GM19240 (cell line): ENCODE data around the gene SLC52A1.
"Not testable (repeated sequence)": the region's sequence is repeated elsewhere in the genome, so short reads cannot be mapped to it uniquely, and the experiment has no call there.

ENCODE experiments used
- DNase-seq: peaks from one replicate; pipeline ENCODE4 v3.0.0; 2011; ENCODE audit warnings: low spot score; ENCODE audit not compliant: insufficient read length

SLC52A1 gene

GRCh38 chr17:5031365-5032082 is 3.7 kb downstream of the SLC52A1 start:
- peak; percentile 87 for DNase-seq

- DNase-seq: not testable (repeated sequence)
Measured at GRCh38 chr17:5030168-5030567, 5.1 kb downstream of the SLC52A1 start.

- no peak for DNase-seq
Measured at GRCh38 chr17:5027916-5028315, 7.3 kb downstream of the SLC52A1 start.

- DNase-seq: no peak
Measured at GRCh38 chr17:5027299-5027698, 7.9 kb downstream of the SLC52A1 start.

GRCh38 chr17:5024604-5025003 is 10.6 kb downstream of the SLC52A1 start:
- DNase-seq: no peak

GRCh38 chr17:5023588-5024147 is 11.6 kb downstream of the SLC52A1 start:
- DNase-seq: no peak

GRCh38 chr17:5022171-5022711 is 13.0 kb downstream of the SLC52A1 start:
- DNase-seq: no peak

GRCh38 chr17:5020502-5021023 is 14.7 kb downstream of the SLC52A1 start:
- no peak for DNase-seq

- DNase-seq: no peak
Measured at GRCh38 chr17:5019475-5019956, 15.7 kb downstream of the SLC52A1 start.

- DNase-seq: no peak
Measured at GRCh38 chr17:5014357-5014756, 20.9 kb downstream of the SLC52A1 start.

- no peak for DNase-seq
Measured at GRCh38 chr17:5011928-5012327, 23.3 kb downstream of the SLC52A1 start.

- no peak for DNase-seq
Measured at GRCh38 chr17:5003214-5003867, 31.9 kb downstream of the SLC52A1 start.

GRCh38 chr17:5002121-5002788 is 33.0 kb downstream of the SLC52A1 start:
- no peak for DNase-seq

GRCh38 chr17:5000237-5000639 is 35.0 kb downstream of the SLC52A1 start:
- DNase-seq: no peak

- DNase-seq: no peak
Measured at GRCh38 chr17:4999430-5000093, 35.7 kb downstream of the SLC52A1 start.

- DNase-seq: no peak
Measured at GRCh38 chr17:4998732-4999429, 36.3 kb downstream of the SLC52A1 start.

- DNase-seq: no peak
Measured at GRCh38 chr17:4998027-4998731, 37.0 kb downstream of the SLC52A1 start.

- DNase-seq: peak; percentile 87
Measured at GRCh38 chr17:4997302-4998026, 37.8 kb downstream of the SLC52A1 start, which contains the start of the genes INCA1 and KIF1C. Gene INCA1 (minus strand): TSS chr17:4997522. CDS start chr17:4994437, 3,085 bp downstream. Gene KIF1C (plus strand): TSS chr17:4997950. CDS start chr17:5000247, 2,297 bp downstream.
